PC-3 (cell line): ENCODE data around the gene ADAMTS3. TPM values are rescaled to one million over a fixed set of nuclear protein-coding genes. Genes with fewer than 3 reads are reported as not detected.
"Not testable (repeated sequence)": the region's sequence is repeated elsewhere in the genome, so short reads cannot be mapped to it uniquely, and the experiment has no call there.

Experiments used
- ATAC-seq: fragments of 200-7000 bp; cut with Tn5 transposase; 2 replicates; pipeline ENCODE4 v1.9.1; 2020; ENCODE audit warnings: mild to moderate bottlenecking, moderate library complexity
- BruUV-seq: library from RNA; stranded (reverse); fragments of 400-500 nt; replicated peaks from 2 replicates; lab custom pipeline; 2021; lab: Mats Ljungman, UMichigan
- CTCF ChIA-PET: fragments of 300-600 bp; sonication (Branson Sonifier 250); formaldehyde crosslinking; loops from one replicate; lab custom pipeline; 2022; ENCODE audit warnings: antibody characterized with exemption; lab: Charles Lee
- POLR2A ChIA-PET: fragments of 300-600 bp; sonication (Branson Sonifier 250); formaldehyde crosslinking; loops from one replicate; lab custom pipeline; 2022; ENCODE audit warnings: antibody characterized with exemption; ENCODE audit not compliant: unreplicated experiment; lab: Charles Lee
- DNase-seq: peaks from one replicate; pipeline ENCODE4 v3.0.0-alpha.2; 2015
- H2AFZ ChIP-seq: fragments of 300-600 bp; sonication (generic); 2 replicates; pipeline ENCODE4 v1.6.0; 2016; ENCODE audit warnings: antibody characterized with exemption, low read length
- H3F3A ChIP-seq: fragments of 300-600 bp; sonication (generic); one replicate; pipeline ENCODE4 v1.6.0; 2017; ENCODE audit warnings: antibody characterized with exemption, low read length, control low read depth, mild to moderate bottlenecking; ENCODE audit not compliant: unreplicated experiment
- H3K27ac ChIP-seq: fragments of 300-600 bp; sonication (generic); 2 replicates; pipeline ENCODE4 v1.5.1; 2016; ENCODE audit warnings: mild to moderate bottlenecking, low read length
- H3K27me3 ChIP-seq: fragments of 300-600 bp; sonication (generic); 2 replicates; pipeline ENCODE4 v1.6.1; 2016; ENCODE audit warnings: low read length, mixed read lengths
- H3K36me3 ChIP-seq: fragments of 300-600 bp; sonication (generic); 2 replicates; pipeline ENCODE4 v1.6.1; 2016; ENCODE audit warnings: low read depth, mixed run types, low read length, mixed read lengths
- H3K4me1 ChIP-seq: fragments of 300-600 bp; sonication (generic); 2 replicates; pipeline ENCODE4 v1.5.1; 2016; ENCODE audit warnings: low read length; ENCODE audit not compliant: insufficient read depth
- H3K4me2 ChIP-seq: fragments of 300-600 bp; sonication (generic); 2 replicates; pipeline ENCODE4 v1.6.0; 2016; ENCODE audit warnings: low read length
- H3K4me3 ChIP-seq: fragments of 300-600 bp; sonication (generic); 2 replicates; pipeline ENCODE4 v1.5.1; 2016; ENCODE audit warnings: mild to moderate bottlenecking, low read length, mixed read lengths
- H3K79me2 ChIP-seq: fragments of 300-600 bp; sonication (generic); 2 replicates; pipeline ENCODE4 v1.6.1; 2017; ENCODE audit warnings: low read length, mixed read lengths
- H3K9ac ChIP-seq: fragments of 300-600 bp; sonication (generic); 2 replicates; pipeline ENCODE4 v1.6.0; 2016; ENCODE audit warnings: mild to moderate bottlenecking, low read length
- H3K9me2 ChIP-seq: fragments of 300-600 bp; sonication (generic); replicated peaks from 2 replicates; pipeline ENCODE4 v1.6.1; 2016; ENCODE audit warnings: mixed run types, low read length, mixed read lengths
- H3K9me3 ChIP-seq: fragments of 300-600 bp; sonication (generic); 2 replicates; pipeline ENCODE4 v1.6.1; 2016; ENCODE audit warnings: low read length, mixed read lengths
- H4K20me1 ChIP-seq: fragments of 300-600 bp; sonication (generic); 2 replicates; pipeline ENCODE4 v1.6.1; 2016; ENCODE audit warnings: low read length, mixed read lengths
- CTCF ChIP-seq: fragments of 300-600 bp; sonication (generic); conservative IDR thresholded peaks from 2 replicates; pipeline ENCODE4 v1.5.1; 2017; ENCODE audit warnings: antibody characterized with exemption, low read depth, mild to moderate bottlenecking, low read length
- EZH2 ChIP-seq: fragments of 300-600 bp; sonication (generic); IDR thresholded peaks from one replicate; pipeline ENCODE4 v1.6.1; 2017; ENCODE audit warnings: antibody characterized with exemption, mild to moderate bottlenecking, low read length; ENCODE audit not compliant: unreplicated experiment
- EZH2phosphoT487 ChIP-seq: fragments of 300-600 bp; sonication (generic); IDR thresholded peaks from 2 replicates; pipeline ENCODE4 v1.6.1; 2018; ENCODE audit warnings: mild to moderate bottlenecking, antibody characterized with exemption, low read length, borderline replicate concordance
- intact Hi-C: fragments of 100-400 bp; cut with micrococcal nuclease; formaldehyde crosslinking; loops from 2 replicates; pipeline ENCODE4 v1.9.0; 2023
- total RNA-seq: library from RNA; depleted of rRNA; stranded (reverse); fragments of >200 nt; gene quantifications from 2 replicates; pipeline ENCODE4 v1.2.3, GENCODE V29; 2014

The ADAMTS3 gene
- total RNA-seq, 1 experiment from 2014 or later = 3.5 TPM

- DNase-seq = no peak
- H3K4me1 ChIP-seq = peaks cover 9% of the 10 kb centered on the region; the same call in 1 of the 2 replicates
- no peaks in the 10 kb centered on the region for H3K27me3 ChIP-seq
- no peaks in the 10 kb centered on the region for H3K9me2 ChIP-seq
- H3K4me2 ChIP-seq = no peak overlapping the region
- no peak overlapping the region for H3K27ac ChIP-seq
- TF ChIP-seq EZH2phosphoT487 = no peak
- TF ChIP-seq CTCF = no peak
- TF ChIP-seq EZH2 = no peak
- no peaks in the 10 kb centered on the region for H3F3A ChIP-seq
- no peak overlapping the region for H2AFZ ChIP-seq
- H3K9me3 ChIP-seq = no peaks in the 10 kb centered on the region
- intact Hi-C loops = no loop called here
- H4K20me1 ChIP-seq = no peaks in the 10 kb centered on the region
- ATAC-seq = no peak
- ChIA-PET POLR2A (no interaction called here), CTCF (no interaction called here)
- no peaks in the 10 kb centered on the region for H3K79me2 ChIP-seq
- H3K36me3 ChIP-seq = no peaks in the 10 kb centered on the region
- no TSS peak for BruUV-seq
- no peak overlapping the region for H3K9ac ChIP-seq
- H3K4me3 ChIP-seq = no peak overlapping the region
Measured at GRCh38 chr4:72429397-72429889, 139.6 kb downstream of the ADAMTS3 start.

GRCh38 chr4:72427057-72427456 lies 142.0 kb downstream of the ADAMTS3 start:
- H3K9me2 ChIP-seq = no peaks in the 10 kb centered on the region
- peaks cover 9% of the 10 kb centered on the region; the same call in 1 of the 2 replicates for H3K4me1 ChIP-seq
- ChIA-PET POLR2A (no interaction called here), CTCF (no interaction called here)
- H3K9ac ChIP-seq = no peak overlapping the region
- DNase-seq (no peak), ATAC-seq (no peak)
- H2AFZ ChIP-seq = no peak overlapping the region
- H3K4me3 ChIP-seq = no peak overlapping the region
- H4K20me1 ChIP-seq = no peaks in the 10 kb centered on the region
- H3K9me3 ChIP-seq = no peaks in the 10 kb centered on the region
- no peaks in the 10 kb centered on the region for H3K27me3 ChIP-seq
- intact Hi-C loops = no loop called here
- BruUV-seq = no TSS peak
- H3K4me2 ChIP-seq = no peak overlapping the region
- H3K36me3 ChIP-seq = no peaks in the 10 kb centered on the region
- H3K79me2 ChIP-seq = no peaks in the 10 kb centered on the region
- no peaks in the 10 kb centered on the region for H3F3A ChIP-seq
- no peak overlapping the region for H3K27ac ChIP-seq
- TF ChIP-seq EZH2phosphoT487 = no peak
- no peak for TF ChIP-seq EZH2
- TF ChIP-seq CTCF = no peak

- BruUV-seq, H3K9ac ChIP-seq, intact Hi-C loops, CTCF ChIA-PET, H3K4me1 ChIP-seq, POLR2A ChIA-PET, H3K79me2 ChIP-seq, H3K9me2 ChIP-seq, H3K27me3 ChIP-seq, H3F3A ChIP-seq, H3K27ac ChIP-seq, H3K4me2 ChIP-seq, H3K36me3 ChIP-seq, ATAC-seq, H4K20me1 ChIP-seq, DNase-seq, H2AFZ ChIP-seq, H3K9me3 ChIP-seq, H3K4me3 ChIP-seq: not testable (repeated sequence)
Measured at GRCh38 chr4:72425908-72426307, 143.1 kb downstream of the ADAMTS3 start.
